Heart left ventricle (tissue), 13 donors: ENCODE results near the gene P3H1.

Experiments used
- CTCF ChIP-seq, 12 donors: fragments of 200-600 bp; sonication (generic) in 4 of 12; IDR thresholded peaks; one replicate each; pipeline versions ENCODE4 v1.5.0 to v1.8.0; 2018 to 2022; ENCODE audit warnings: antibody characterized with exemption in 12 of 12, mild to moderate bottlenecking in 5 of 12
- POLR2A ChIP-seq, 2 donors: fragments of 450-650 bp; IDR thresholded peaks; one replicate each; pipeline ENCODE4 v1.6.1; 2017; ENCODE audit warnings: antibody characterized with exemption in 2 of 2, mild to moderate bottlenecking in 2 of 2, moderate library complexity in 2 of 2
- donor health status: ischemic (EF 13 %, LVEDD 7.1; RV severe dilation, severe dysfunction).
- donor health status: DM: no; HTN: yes; CAD: no.
- donor health status: DM: no; HTN: no; CAD: no.
- donor health status: ischemic (EF 25% LVEDD 6.9; RV normal size, moderate dysfunction).
- donor health status: ischemic (EF 25% LVEDD 5.7; RV mildly dilated, moderate dysfunction).
- donor health status: ischemic (EF 35%, LVEDD 5.7; RV mildly dilated, moderate dysfunction).
- donor health status: nonischemic (EF 11% LVEDD 7.7; RV severe dilation, severe dysfunction).
- donor health status: DM: yes; HTN: yes; CAD: no.
- donor health status: PGD.
- donor health status: ischemic (EF 29% LVEDD 5.4; RV normal size, mild dysfunction).
- donor health status: nonischemic (EF 23%, LVEDD 6.1; RV moderate dilation, normal function).

GRCh38 chr1:42721926-42722325, 44.9 kb downstream of the P3H1 start:
- TF ChIP-seq POLR2A (IDR thresholded peaks at IDR 0.05) (no peak), CTCF (IDR thresholded peaks at IDR 0.05) (no peak)
